ENCODE results near the gene SNAP47. TPM values are rescaled to one million over a fixed set of nuclear protein-coding genes. Genes with fewer than 3 reads are reported as not detected.

SNAP47 gene
- total RNA-seq (2011; cell fraction: chromatin; rRNA removed; ENCODE audit: low replicate concordance) = 76.1 and 128 TPM in 2 replicates
- 57.5 and 65.0 TPM in 2 replicates for total RNA-seq (2011; cell fraction: nucleolus; rRNA removed)
- 47.6 and 53.5 TPM in 2 replicates for total RNA-seq (2011; cell fraction: nucleoplasm; rRNA removed)
- total RNA-seq (2014; rRNA removed) (40.9 and 49.6 TPM in 2 replicates), total RNA-seq (2014; rRNA removed; fragmentation: Illumina TruSeq; extraction: Trizol) (30.7 and 32.7 TPM in 2 replicates), total RNA-seq (2015; rRNA removed; fragmentation: Illumina TruSeq; extraction: Trizol) (32.5 and 33.2 TPM in 2 replicates), total RNA-seq (2021) (37.3 and 41.3 TPM in 2 replicates), polyA plus RNA-seq (2011; rRNA removed) (32.1 and 36.8 TPM in 2 replicates), polyA plus RNA-seq (2014; fragmentation: Illumina TruSeq; extraction: Trizol) (32.6 and 36.8 TPM in 2 replicates), polyA plus RNA-seq (2014; fragmentation: Nextera tagmentation; extraction: Ambion mirVana) (1 to 10 TPM; 2.5 to 4.4 TPM), polyA plus RNA-seq (2014; rRNA removed) (24.9 and 33.0 TPM in 2 replicates), polyA minus RNA-seq (2011; rRNA and poly(A)+ RNA removed) (33.3 and 35.8 TPM in 2 replicates), Bru-seq, nascent RNA (percentile 67 among the genes with signal in this experiment), BruChase-seq, experiment 1, labeled RNA remaining after a 2-hour chase (percentile 66 among the genes with signal in this experiment), BruChase-seq, experiment 2, labeled RNA remaining after a 6-hour chase (percentile 62 among the genes with signal in this experiment)
- polyA plus RNA-seq (2011; cell fraction: cytosol; rRNA removed) = 38.5 and 42.9 TPM in 2 replicates
- 32.8 and 52.6 TPM in 2 replicates for polyA plus RNA-seq (2011; cell fraction: nucleus; rRNA removed)
- 28.7 and 32.4 TPM in 2 replicates for polyA plus RNA-seq (2012)
- 21.2 TPM in 2 replicates for polyA minus RNA-seq (2011; cell fraction: cytosol; rRNA and poly(A)+ RNA removed)
- polyA minus RNA-seq (2011; cell fraction: nucleus; rRNA and poly(A)+ RNA removed) = 38.6 and 53.3 TPM in 2 replicates
- long read RNA-seq, experiment 1, transcript SNAP47-202 (5 exons, 2,362 nt) = major isoform, 130 of 201 reads
- long read RNA-seq, experiment 1, partial matches to known transcripts = 30 of 201 reads
- long read RNA-seq, experiment 1, other reads (novel, unspliced or antisense) = 40 of 201 reads
- long read RNA-seq, experiment 2, transcript SNAP47-202 (5 exons, 2,362 nt) = major isoform, 11 of 44 reads
- long read RNA-seq, experiment 2, partial matches to known transcripts = 28 of 44 reads
- long read RNA-seq, experiment 2, other reads (novel, unspliced or antisense) = 4 of 44 reads
- long read RNA-seq, experiment 3, transcript SNAP47-202 (5 exons, 2,362 nt) = major isoform, 47 of 71 reads
- long read RNA-seq, experiment 3, partial matches to known transcripts = 14 of 71 reads
- long read RNA-seq, experiment 3, other reads (novel, unspliced or antisense) = 9 of 71 reads

- peak; percentile 93 for ATAC-seq
- Histone ChIP-seq H3K27me3 (ENCODE audit: control insufficient read depth in 2 of 2, insufficient read depth in 2 of 2, low read length in 2 of 2) (no peaks in the 10 kb centered on the region), H4K20me1 (replicated peaks; ENCODE audit: control insufficient read depth, insufficient read depth, low read length) (peaks cover 13% of the 10 kb centered on the region), H3K4me2 (ENCODE audit: insufficient read depth, low read length) (peak within 1 kb of the TSS; percentile 100), H3K27ac (ENCODE audit: extremely low read depth, low read depth, low read length) (peak within 1 kb of the TSS; percentile 81), H3K4me3 (peak within 1 kb of the TSS; percentile 100), H3K9ac (ENCODE audit: insufficient read depth in 1 of 2, low read depth in 2 of 2, low read length in 2 of 2) (peak within 1 kb of the TSS; percentile 88 to 91), H3K36me3 (ENCODE audit: control insufficient read depth, insufficient read depth, low read length) (peaks cover 35% of the 10 kb centered on the region; the same call in 2 of the 3 replicates), H3K9me3 (replicated peaks; ENCODE audit: control insufficient read depth, insufficient read depth, low read depth, low read length) (no peaks in the 10 kb centered on the region), H3K4me1 (replicated peaks in 1 of 2; ENCODE audit: control insufficient read depth in 2 of 2, insufficient read depth in 2 of 2, low read length in 2 of 2) (peaks cover 4 to 60% of the 10 kb centered on the region in 2 experiments; a peak in 4 of 5 replicates), H3K9me1 (ENCODE audit: control insufficient read depth, insufficient read depth, low read length) (no peaks in the 10 kb centered on the region), H3K79me2 (ENCODE audit: control insufficient read depth, insufficient read depth, low read length) (peaks cover 67% of the 10 kb centered on the region), H2AFZ (ENCODE audit: low read depth, low read length) (peak within 1 kb of the TSS; percentile 97)
- DNase-seq (ENCODE audit: extremely low read depth in 1 of 4, low spot score in 3 of 4) = peak; percentile 97 to 98 (median 98)
- intact Hi-C loops (cut with micrococcal nuclease) = no loop called here
- ChIA-PET POLR2A (interaction anchor here (0.6 to 1.0 kb wide), 4 partner anchors 9 to 347 kb away, joined by 3 read pairs; no protein-coding TSS in a partner anchor), CTCF (ENCODE audit: low intra/inter-chr PET ratio) (no interaction called here)
- WGBS (ENCODE audit: insufficient coverage, low coverage, missing lambda C conversion rate) = under 1% methylated on average over 72 of the region's 83 CpGs
- BruUV-seq (replicated peaks) = no TSS peak
- in situ Hi-C loops (cut with MboI) = no loop called here
- peak; percentile 84 for FAIRE-seq
- TF ChIP-seq FOXP1 (CRISPR knock-in tag; IDR thresholded peaks at IDR 0.05) = peak; percentile 90; the same call in 1 of the 2 replicates
- TF ChIP-seq MAFK (IDR thresholded peaks at IDR 0.05; ENCODE audit: low read length) = no peak
- TF ChIP-seq ZBTB17 (CRISPR knock-in tag; IDR thresholded peaks at IDR 0.05) = peak; percentile 86
- no peak for TF ChIP-seq ZNF592 (IDR thresholded peaks at IDR 0.05)
- TF ChIP-seq ETV5 (CRISPR knock-in tag; IDR thresholded peaks at IDR 0.05; ENCODE audit: low read depth) = peak; percentile 96
- peak; percentile 93 for TF ChIP-seq ZFX (CRISPR knock-in tag; IDR thresholded peaks at IDR 0.05)
- TF ChIP-seq SP2 (IDR thresholded peaks at IDR 0.05; ENCODE audit: extremely low read depth, low read depth, low read length, poor library complexity, severe bottlenecking) = peak; percentile 39
- TF ChIP-seq ZNF134 (CRISPR knock-in tag; conservative IDR thresholded peaks at IDR 0.05) = no peak
- TF ChIP-seq ZFP30 (CRISPR knock-in tag; IDR thresholded peaks at IDR 0.05; ENCODE audit: borderline replicate concordance) = no peak
- TF ChIP-seq RNF2 (IDR thresholded peaks at IDR 0.05) = peak; percentile 71; the same call in 1 of the 2 replicates
- TF ChIP-seq CBFA2T3 (IDR thresholded peaks at IDR 0.05) = 0 out of 2 replicates have a peak, but pooled peaks have one; percentile 7
- no peak for TF ChIP-seq POLR2H (tag; IDR thresholded peaks at IDR 0.05; ENCODE audit: low read depth)
These were observed at the start of gene SNAP47, which contains the start of gene JMJD4 for GRCh38 chr1:227734856-227735538. Gene SNAP47, plus strand, starts transcription at chr1:227735435. Its CDS starts 12,302 bp downstream, at chr1:227747737. Gene JMJD4, minus strand, starts transcription at chr1:227735302. Its CDS starts 29 bp downstream, at chr1:227735273.
